Hepatocyte (in vitro differentiated cells): ENCODE results near the gene TTF2. TPM values are rescaled to one million over a fixed set of nuclear protein-coding genes. Genes with fewer than 3 reads are reported as not detected.

Experiments
- DNase-seq: peaks from one replicate; pipeline ENCODE4 v3.0.0-alpha.2; 2016; ENCODE audit warnings: low spot score
- H2AFZ ChIP-seq: fragments of 200-600 bp; sonication (generic); 2 replicates; pipeline ENCODE4 v1.6.0; 2016; ENCODE audit warnings: antibody characterized with exemption, mild to moderate bottlenecking
- H3K27ac ChIP-seq: fragments of 200-600 bp; sonication (generic); 2 replicates; pipeline ENCODE4 v1.5.1; 2016; ENCODE audit warnings: mild to moderate bottlenecking
- H3K27me3 ChIP-seq: fragments of 200-600 bp; sonication (generic); 2 replicates; pipeline ENCODE4 v1.6.1; 2016
- H3K36me3 ChIP-seq: fragments of 200-600 bp; sonication (generic); replicated peaks from 2 replicates; pipeline ENCODE4 v1.5.1; 2016; ENCODE audit warnings: low read depth; ENCODE audit not compliant: insufficient read depth
- H3K4me1 ChIP-seq: fragments of 200-600 bp; sonication (generic); 2 replicates; pipeline ENCODE4 v1.5.1; 2016; ENCODE audit warnings: mild to moderate bottlenecking, moderate library complexity; ENCODE audit not compliant: insufficient read depth
- H3K4me2 ChIP-seq: fragments of 200-600 bp; sonication (generic); 2 replicates; pipeline ENCODE4 v1.6.0; 2016
- H3K4me3 ChIP-seq: fragments of 200-600 bp; sonication (generic); 2 replicates; pipeline ENCODE4 v1.5.1; 2016; ENCODE audit warnings: mild to moderate bottlenecking
- H3K79me2 ChIP-seq: fragments of 200-600 bp; sonication (generic); 2 replicates; pipeline ENCODE4 v1.6.0; 2017; ENCODE audit warnings: mild to moderate bottlenecking
- H3K9me2 ChIP-seq: fragments of 200-600 bp; sonication (generic); replicated peaks from 2 replicates; pipeline ENCODE4 v1.6.0; 2017; ENCODE audit warnings: mild to moderate bottlenecking; ENCODE audit not compliant: insufficient read depth
- H3K9me3 ChIP-seq: fragments of 200-600 bp; sonication (generic); 2 replicates; pipeline ENCODE4 v1.5.1; 2016; ENCODE audit warnings: low read depth, mild to moderate bottlenecking
- H4K20me1 ChIP-seq: fragments of 200-600 bp; sonication (generic); 2 replicates; pipeline ENCODE4 v1.6.0; 2016; ENCODE audit warnings: mild to moderate bottlenecking; ENCODE audit not compliant: insufficient read depth, poor library complexity, severe bottlenecking
- EZH2 ChIP-seq: fragments of 200-600 bp; sonication (generic); IDR thresholded peaks from 2 replicates; pipeline ENCODE4 v1.6.1; 2016; ENCODE audit warnings: antibody characterized with exemption, mild to moderate bottlenecking, borderline replicate concordance
- EZH2phosphoT487 ChIP-seq: fragments of 200-600 bp; sonication (generic); IDR thresholded peaks from one replicate; pipeline ENCODE4 v1.6.1; 2018; ENCODE audit warnings: antibody characterized with exemption, mild to moderate bottlenecking, low read depth, moderate library complexity; ENCODE audit not compliant: unreplicated experiment, severe bottlenecking
- WGBS: methylation state at CpG from one replicate; pipeline ENCODE4 v1.1.6; 2016; ENCODE audit warnings: low lambda C conversion rate; ENCODE audit errors: missing lambda C conversion rate; 5-methylcytosine and 5-hydroxymethylcytosine counted together
- polyA plus RNA-seq: library from polyadenylated mRNA; unstranded; fragments of >200 nt; fragmentation: Nextera tagmentation; extraction: Ambion mirVana; gene quantifications from 2 replicates; pipeline ENCODE4 v1.2.1, GENCODE V29; 2016
- total RNA-seq: library from RNA; depleted of rRNA; stranded (reverse); fragments of >200 nt; gene quantifications from 2 replicates; pipeline ENCODE4 v1.2.3, GENCODE V29; 2014
- TF ChIP-seq, protein P1 (sequence below): fragments of 200-600 bp; sonication (generic); IDR thresholded peaks from 2 replicates; pipeline ENCODE4 v1.5.1; 2016; ENCODE audit warnings: antibody characterized with exemption, mild to moderate bottlenecking; ENCODE audit not compliant: poor library complexity

The TTF2 gene
- total and polyA plus RNA-seq, 2 experiments from 2014 or later: 13.8 to 14.3 TPM

DNA sequence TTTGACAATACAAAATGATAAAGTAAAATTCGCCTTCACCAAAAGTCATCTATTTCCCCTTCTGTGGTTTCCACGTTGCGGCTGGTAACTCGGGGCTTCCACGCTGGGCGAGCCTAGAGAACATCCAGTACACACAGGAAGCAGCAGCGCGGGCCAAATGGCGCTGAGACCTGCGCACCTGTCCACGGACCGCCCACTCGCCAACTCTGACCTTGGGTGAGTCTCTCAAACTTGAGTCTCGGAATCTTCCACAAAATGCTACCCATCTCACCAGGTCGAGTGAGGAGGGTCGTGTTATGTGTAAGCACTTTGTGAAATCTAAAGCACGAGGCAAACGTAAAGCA is 820 bp upstream of the TTF2 start:
- Histone ChIP-seq H3K4me3 (peak overlapping the region; percentile 9), H3K27me3 (no peaks in the 10 kb centered on the region), H3K9me3 (no peaks in the 10 kb centered on the region), H3K4me1 (no peaks in the 10 kb centered on the region), H3K4me2 (peak overlapping the region; percentile 74), H3K36me3 (no peaks in the 10 kb centered on the region), H3K9me2 (no peaks in the 10 kb centered on the region), H3K79me2 (no peaks in the 10 kb centered on the region), H2AFZ (peak overlapping the region; percentile 31), H3K27ac (peak overlapping the region; percentile 22), H4K20me1 (no peaks in the 10 kb centered on the region)
- DNase-seq: peak; percentile 64
- TF ChIP-seq, protein P1, sequence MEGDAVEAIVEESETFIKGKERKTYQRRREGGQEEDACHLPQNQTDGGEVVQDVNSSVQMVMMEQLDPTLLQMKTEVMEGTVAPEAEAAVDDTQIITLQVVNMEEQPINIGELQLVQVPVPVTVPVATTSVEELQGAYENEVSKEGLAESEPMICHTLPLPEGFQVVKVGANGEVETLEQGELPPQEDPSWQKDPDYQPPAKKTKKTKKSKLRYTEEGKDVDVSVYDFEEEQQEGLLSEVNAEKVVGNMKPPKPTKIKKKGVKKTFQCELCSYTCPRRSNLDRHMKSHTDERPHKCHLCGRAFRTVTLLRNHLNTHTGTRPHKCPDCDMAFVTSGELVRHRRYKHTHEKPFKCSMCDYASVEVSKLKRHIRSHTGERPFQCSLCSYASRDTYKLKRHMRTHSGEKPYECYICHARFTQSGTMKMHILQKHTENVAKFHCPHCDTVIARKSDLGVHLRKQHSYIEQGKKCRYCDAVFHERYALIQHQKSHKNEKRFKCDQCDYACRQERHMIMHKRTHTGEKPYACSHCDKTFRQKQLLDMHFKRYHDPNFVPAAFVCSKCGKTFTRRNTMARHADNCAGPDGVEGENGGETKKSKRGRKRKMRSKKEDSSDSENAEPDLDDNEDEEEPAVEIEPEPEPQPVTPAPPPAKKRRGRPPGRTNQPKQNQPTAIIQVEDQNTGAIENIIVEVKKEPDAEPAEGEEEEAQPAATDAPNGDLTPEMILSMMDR: no peak
- no peak for TF ChIP-seq EZH2
- no peak for TF ChIP-seq EZH2phosphoT487
- WGBS: 0% methylated on average over 18 of the region's 18 CpGs

DNA sequence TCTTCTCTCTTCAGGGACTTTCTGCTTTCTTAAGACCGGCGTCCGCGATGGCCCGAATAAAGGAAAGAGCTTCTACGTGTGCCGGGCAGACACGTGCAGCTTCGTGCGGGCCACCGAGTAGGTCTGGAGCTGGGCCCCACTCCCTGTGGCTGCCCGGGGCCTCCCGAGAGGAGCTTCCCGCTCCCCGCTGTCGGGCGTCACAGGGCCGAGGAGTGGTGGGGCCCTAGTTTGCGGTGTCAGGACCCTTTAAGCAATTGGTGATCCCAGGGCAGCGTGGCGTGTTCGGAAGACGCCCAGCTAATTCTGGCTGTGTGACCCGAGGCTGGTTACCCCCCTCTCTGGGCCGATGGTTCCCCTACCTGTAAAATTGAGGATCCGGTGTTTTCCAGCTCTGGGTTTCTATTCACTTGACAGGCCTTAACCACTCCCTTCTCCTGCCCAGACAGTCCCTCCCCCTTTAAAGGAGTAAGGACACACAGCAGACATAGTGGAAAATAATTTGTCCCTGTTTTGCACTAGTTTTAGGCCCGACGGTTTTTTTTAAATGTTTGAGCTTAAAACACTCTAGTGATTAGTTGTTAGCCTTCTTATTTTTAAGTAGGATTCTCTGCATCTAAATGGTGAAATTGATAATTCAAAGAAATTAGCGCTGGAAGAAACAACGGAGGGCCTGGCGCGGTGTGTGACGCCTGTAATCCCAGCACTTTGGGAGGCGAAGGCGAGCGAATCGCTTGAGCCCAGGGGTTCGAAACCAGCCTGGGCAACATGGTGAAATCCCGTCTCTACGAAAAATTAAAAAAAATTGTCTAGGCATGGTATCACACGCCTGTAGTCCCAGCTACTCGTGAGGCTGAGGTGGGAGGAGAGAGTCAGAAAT is 553 bp downstream of the TTF2 start:
- H3K4me3 ChIP-seq: peak overlapping the region; percentile 32
- peak; percentile 74 for DNase-seq
- H3K27me3 ChIP-seq: no peaks in the 10 kb centered on the region
- H3K36me3 ChIP-seq: no peaks in the 10 kb centered on the region
- no peaks in the 10 kb centered on the region for H4K20me1 ChIP-seq
- TF ChIP-seq EZH2 (no peak), EZH2phosphoT487 (no peak)
- TF ChIP-seq, protein P1: no peak
- H3K4me2 ChIP-seq: peak overlapping the region; percentile 79
- no peaks in the 10 kb centered on the region for H3K9me2 ChIP-seq
- H3K79me2 ChIP-seq: no peaks in the 10 kb centered on the region
- no peaks in the 10 kb centered on the region for H3K4me1 ChIP-seq
- peak overlapping the region; percentile 71 for H3K27ac ChIP-seq
- H2AFZ ChIP-seq: peak overlapping the region; percentile 67
- 16% methylated on average over 42 of the region's 42 CpGs for WGBS
- no peaks in the 10 kb centered on the region for H3K9me3 ChIP-seq

DNA sequence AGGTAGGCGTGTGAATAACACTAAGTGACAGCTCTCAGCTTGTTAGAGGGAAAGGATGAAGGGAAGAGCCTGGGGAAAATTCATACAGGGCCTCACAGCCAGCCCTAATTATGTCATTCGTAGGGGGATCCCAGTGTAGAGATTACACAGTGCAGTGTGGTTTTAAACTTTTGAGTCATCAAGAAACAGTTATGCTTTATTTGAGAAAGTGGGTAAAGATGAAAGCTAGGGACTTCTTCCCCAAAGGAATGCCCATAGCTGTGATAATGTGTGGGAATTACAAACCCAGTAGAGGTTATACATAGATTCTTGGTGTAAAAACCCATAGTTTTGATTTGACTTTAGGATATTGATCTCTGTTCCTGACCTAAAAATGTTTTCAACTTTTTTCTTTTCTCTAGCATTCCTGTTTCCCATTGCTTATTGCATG is 1.9 kb downstream of the TTF2 start:
- DNase-seq: peak; percentile 20
- no peaks in the 10 kb centered on the region for H3K9me2 ChIP-seq
- TF ChIP-seq, protein P1: no peak
- TF ChIP-seq EZH2 (no peak), EZH2phosphoT487 (no peak)
- no peaks in the 10 kb centered on the region for H3K79me2 ChIP-seq
- H3K4me2 ChIP-seq: peak overlapping the region; percentile 79
- no peak overlapping the region for H3K4me3 ChIP-seq
- H3K9me3 ChIP-seq: no peaks in the 10 kb centered on the region
- no peaks in the 10 kb centered on the region for H3K4me1 ChIP-seq
- H2AFZ ChIP-seq: no peak overlapping the region
- no peaks in the 10 kb centered on the region for H3K36me3 ChIP-seq
- H4K20me1 ChIP-seq: no peaks in the 10 kb centered on the region
- no peaks in the 10 kb centered on the region for H3K27me3 ChIP-seq
- no peak overlapping the region for H3K27ac ChIP-seq
- WGBS: 86% methylated on average over 2 of the region's 2 CpGs
